ENCODE measurements around the gene HLA-G. TPM values are rescaled to one million over a fixed set of nuclear protein-coding genes. Genes with fewer than 3 reads are reported as not detected.

The HLA-G gene
- total and polyA plus RNA-seq, 9 of the 15 experiments (the other 6 are each of a cell fraction or from before 2014, with no cell fraction given), result 0.13 TPM; not detected in 8

DNA sequence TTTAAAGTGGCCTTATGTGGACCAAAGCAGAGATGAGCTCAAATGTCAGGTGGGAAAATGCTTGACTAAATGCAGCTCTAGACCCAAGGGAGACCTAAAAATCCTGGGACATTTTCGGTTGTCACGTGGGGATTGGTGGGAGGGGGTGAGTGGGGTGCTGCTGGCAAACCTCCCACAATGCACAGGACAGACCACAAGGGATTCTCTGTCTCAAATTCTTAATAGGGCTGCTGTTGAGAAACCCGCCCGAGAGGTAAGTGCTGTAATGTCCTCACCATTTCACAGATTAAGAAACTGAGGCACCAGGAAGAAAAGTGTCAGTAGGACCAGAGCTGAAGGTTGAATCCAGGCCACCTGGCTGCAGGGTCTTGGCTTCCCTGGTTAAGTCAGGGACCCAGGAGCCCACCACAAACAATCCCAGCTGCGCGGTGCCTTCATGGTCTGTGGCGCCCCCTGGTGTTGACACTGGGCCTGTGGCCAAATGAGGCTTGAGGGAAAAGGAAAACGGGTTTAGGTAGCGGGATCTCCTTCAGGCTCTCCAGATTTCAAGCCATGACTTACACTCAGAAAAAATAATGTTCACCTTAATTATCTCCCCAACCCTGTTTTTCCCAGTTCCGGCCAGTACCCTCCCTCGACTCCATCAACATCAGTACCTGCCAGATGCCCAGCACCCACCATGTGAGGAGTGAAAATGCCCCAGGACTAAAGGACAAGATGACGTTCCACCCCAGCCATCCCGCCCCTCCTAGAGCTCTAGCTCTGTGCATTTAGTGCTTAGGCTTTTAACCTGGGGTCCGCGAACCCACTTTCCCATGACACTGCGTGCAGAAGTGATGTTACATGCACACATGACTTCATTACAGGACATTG, 7.2 kb downstream of the HLA-G start (continued):
- no peak for TF ChIP-seq CBFA2T3 (IDR thresholded peaks at IDR 0.05)
- TF ChIP-seq, protein P1, sequence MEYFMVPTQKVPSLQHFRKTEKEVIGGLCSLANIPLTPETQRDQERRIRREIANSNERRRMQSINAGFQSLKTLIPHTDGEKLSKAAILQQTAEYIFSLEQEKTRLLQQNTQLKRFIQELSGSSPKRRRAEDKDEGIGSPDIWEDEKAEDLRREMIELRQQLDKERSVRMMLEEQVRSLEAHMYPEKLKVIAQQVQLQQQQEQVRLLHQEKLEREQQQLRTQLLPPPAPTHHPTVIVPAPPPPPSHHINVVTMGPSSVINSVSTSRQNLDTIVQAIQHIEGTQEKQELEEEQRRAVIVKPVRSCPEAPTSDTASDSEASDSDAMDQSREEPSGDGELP (CRISPR knock-in tag; IDR thresholded peaks at IDR 0.05; ENCODE audit: borderline replicate concordance), result peak; percentile 14; the same call in 1 of the 2 replicates

DNA sequence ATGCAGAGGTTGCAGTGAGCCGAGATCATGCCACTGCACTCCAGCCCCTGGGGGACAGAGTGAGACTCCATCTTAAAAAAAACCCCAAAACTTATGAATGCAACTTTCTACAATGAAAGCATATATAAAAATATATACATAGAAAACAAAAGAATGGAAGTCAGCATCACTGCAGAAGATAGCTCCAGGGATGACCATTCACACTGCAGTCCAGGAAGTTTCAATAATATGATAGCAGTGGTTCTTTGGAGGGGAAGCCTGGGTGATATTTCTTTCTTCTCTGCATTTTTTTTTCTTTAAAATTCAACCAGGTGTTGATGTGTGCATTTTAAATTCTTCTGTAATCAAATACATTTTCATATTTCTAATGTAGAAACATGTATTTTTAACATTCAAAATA, 12.3 kb downstream of the HLA-G start:
- WGBS (ENCODE audit: insufficient coverage, low coverage, missing lambda C conversion rate), result 0% methylated on average over 1 of the region's 1 CpG
- POLR2A ChIA-PET, result no interaction called here
- intact Hi-C loops (cut with micrococcal nuclease), result loop anchor here (10.0 kb wide), 1 partner anchor 265 kb away; no protein-coding TSS in a partner anchor

More for the DNA sequence above, 12.3 kb downstream of the HLA-G start:
- Histone ChIP-seq H4K20me1 (replicated peaks; ENCODE audit: control insufficient read depth, insufficient read depth, low read length) (no peaks in the 10 kb centered on the region), H3K4me3 (no peak overlapping the region), H3K9ac (ENCODE audit: insufficient read depth in 1 of 2, low read depth in 2 of 2, low read length in 2 of 2) (no peak overlapping the region), H3K9me3 (replicated peaks; ENCODE audit: control insufficient read depth, insufficient read depth, low read depth, low read length) (no peaks in the 10 kb centered on the region; the same call in 1 of the 2 replicates), H3K36me3 (ENCODE audit: control insufficient read depth, insufficient read depth, low read length) (no peaks in the 10 kb centered on the region), H3K4me1 (replicated peaks in 1 of 2; ENCODE audit: control insufficient read depth in 2 of 2, insufficient read depth in 2 of 2, low read length in 2 of 2) (no peaks in the 10 kb centered on the region), H2AFZ (ENCODE audit: low read depth, low read length) (no peak overlapping the region), H3K4me2 (ENCODE audit: insufficient read depth, low read length) (no peak overlapping the region), H3K79me2 (ENCODE audit: control insufficient read depth, insufficient read depth, low read length) (no peaks in the 10 kb centered on the region), H3K27ac (ENCODE audit: extremely low read depth, low read depth, low read length) (no peak overlapping the region), H3K9me1 (ENCODE audit: control insufficient read depth, insufficient read depth, low read length) (no peaks in the 10 kb centered on the region), H3K27me3 (ENCODE audit: control insufficient read depth in 2 of 2, insufficient read depth in 2 of 2, low read length in 2 of 2) (peaks cover 0 to 2% of the 10 kb centered on the region in 2 experiments; a peak in 1 of 5 replicates)
- no peak for DNase-seq (ENCODE audit: extremely low read depth in 1 of 4, low spot score in 3 of 4)
- TF ChIP-seq DIDO1 (tag; IDR thresholded peaks at IDR 0.05; ENCODE audit: low read depth) (no peak), ATF7 (IDR thresholded peaks at IDR 0.05) (no peak)
- TF ChIP-seq, protein P2, sequence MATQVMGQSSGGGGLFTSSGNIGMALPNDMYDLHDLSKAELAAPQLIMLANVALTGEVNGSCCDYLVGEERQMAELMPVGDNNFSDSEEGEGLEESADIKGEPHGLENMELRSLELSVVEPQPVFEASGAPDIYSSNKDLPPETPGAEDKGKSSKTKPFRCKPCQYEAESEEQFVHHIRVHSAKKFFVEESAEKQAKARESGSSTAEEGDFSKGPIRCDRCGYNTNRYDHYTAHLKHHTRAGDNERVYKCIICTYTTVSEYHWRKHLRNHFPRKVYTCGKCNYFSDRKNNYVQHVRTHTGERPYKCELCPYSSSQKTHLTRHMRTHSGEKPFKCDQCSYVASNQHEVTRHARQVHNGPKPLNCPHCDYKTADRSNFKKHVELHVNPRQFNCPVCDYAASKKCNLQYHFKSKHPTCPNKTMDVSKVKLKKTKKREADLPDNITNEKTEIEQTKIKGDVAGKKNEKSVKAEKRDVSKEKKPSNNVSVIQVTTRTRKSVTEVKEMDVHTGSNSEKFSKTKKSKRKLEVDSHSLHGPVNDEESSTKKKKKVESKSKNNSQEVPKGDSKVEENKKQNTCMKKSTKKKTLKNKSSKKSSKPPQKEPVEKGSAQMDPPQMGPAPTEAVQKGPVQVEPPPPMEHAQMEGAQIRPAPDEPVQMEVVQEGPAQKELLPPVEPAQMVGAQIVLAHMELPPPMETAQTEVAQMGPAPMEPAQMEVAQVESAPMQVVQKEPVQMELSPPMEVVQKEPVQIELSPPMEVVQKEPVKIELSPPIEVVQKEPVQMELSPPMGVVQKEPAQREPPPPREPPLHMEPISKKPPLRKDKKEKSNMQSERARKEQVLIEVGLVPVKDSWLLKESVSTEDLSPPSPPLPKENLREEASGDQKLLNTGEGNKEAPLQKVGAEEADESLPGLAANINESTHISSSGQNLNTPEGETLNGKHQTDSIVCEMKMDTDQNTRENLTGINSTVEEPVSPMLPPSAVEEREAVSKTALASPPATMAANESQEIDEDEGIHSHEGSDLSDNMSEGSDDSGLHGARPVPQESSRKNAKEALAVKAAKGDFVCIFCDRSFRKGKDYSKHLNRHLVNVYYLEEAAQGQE (IDR thresholded peaks at IDR 0.05; ENCODE audit: borderline replicate concordance), result 0 out of 2 replicates have a peak, but pooled peaks have one; percentile 5
- TF ChIP-seq, protein P2 (CRISPR knock-in tag; IDR thresholded peaks at IDR 0.05; ENCODE audit: low read depth), result no peak
- CTCF ChIA-PET (ENCODE audit: low intra/inter-chr PET ratio), result no interaction called here
- FAIRE-seq, result no peak
- no peak for ATAC-seq
- no TSS peak for BruUV-seq (replicated peaks)
- in situ Hi-C loops (cut with MboI), result loop anchor here (25.0 kb wide), 1 partner anchor 103 kb away; no protein-coding TSS in a partner anchor
